Liver (tissue), 9 donors: ENCODE data around the gene LMX1B. TPM values are rescaled to one million over a fixed set of nuclear protein-coding genes. Genes with fewer than 3 reads are reported as not detected.

Experiments
- DNase-seq: peaks from one replicate; pipeline ENCODE4 v3.0.0-alpha.2; 2017; ENCODE audit warnings: low spot score
- H3K27ac ChIP-seq, 2 donors: one replicate each; pipeline ENCODE4 v1.7.0; 2013; ENCODE audit warnings: inconsistent platforms in 2 of 2, low read length in 2 of 2, control low read depth in 1 of 2, low read depth in 1 of 2, mild to moderate bottlenecking in 1 of 2
- H3K27me3 ChIP-seq, 4 donors: one replicate each; pipeline versions ENCODE4 v1.6.1 to v1.7.0; 2013; ENCODE audit warnings: low read length in 3 of 4, inconsistent platforms in 1 of 4, mild to moderate bottlenecking in 1 of 4, moderate library complexity in 1 of 4; ENCODE audit not compliant: control insufficient read depth in 4 of 4, insufficient read depth in 4 of 4
- H3K36me3 ChIP-seq, 4 donors: one replicate each; pipeline versions ENCODE4 v1.6.1 to v1.7.0; 2013; ENCODE audit warnings: low read length in 3 of 4, mild to moderate bottlenecking in 3 of 4, low read depth in 1 of 4, moderate library complexity in 1 of 4; ENCODE audit not compliant: control insufficient read depth in 4 of 4, insufficient read depth in 3 of 4
- H3K4me1 ChIP-seq, 4 donors: one replicate each; pipeline versions ENCODE4 v1.6.1 to v1.7.0; 2013; ENCODE audit warnings: low read length in 3 of 4, mild to moderate bottlenecking in 3 of 4, moderate library complexity in 1 of 4; ENCODE audit not compliant: control insufficient read depth in 4 of 4, insufficient read depth in 4 of 4
- H3K4me3 ChIP-seq, 3 donors: one replicate each; pipeline versions ENCODE4 v1.6.1 to v1.7.0; 2013; ENCODE audit warnings: low read length in 3 of 3, control low read depth in 1 of 3, low read depth in 1 of 3, mild to moderate bottlenecking in 1 of 3
- H3K9ac ChIP-seq, 2 donors: one replicate each; pipeline ENCODE4 v1.7.0; 2013; ENCODE audit warnings: low read length in 2 of 2, mild to moderate bottlenecking in 2 of 2, moderate library complexity in 2 of 2, control low read depth in 1 of 2, low read depth in 1 of 2
- H3K9me3 ChIP-seq, 4 donors: one replicate each; pipeline versions ENCODE4 v1.6.1 to v1.7.0; 2013; ENCODE audit warnings: low read length in 3 of 4; ENCODE audit not compliant: control insufficient read depth in 4 of 4
- ATF3 ChIP-seq: IDR thresholded peaks from 2 replicates; pipeline ENCODE4 v1.6.1; 2016; ENCODE audit warnings: antibody characterized with exemption
- CTCF ChIP-seq: fragments of 150-350 bp; IDR thresholded peaks from 2 replicates; pipeline ENCODE4 v1.5.1; 2017; ENCODE audit warnings: improper control_type of control experiment, low read depth, low read length; ENCODE audit not compliant: missing input control
- EGR1 ChIP-seq, 2 donors: IDR thresholded peaks; 2 replicates each; pipeline ENCODE4 v1.6.1; 2016 to 2018; ENCODE audit warnings: antibody characterized with exemption in 2 of 2, low read depth in 2 of 2
- FOXA2 ChIP-seq: IDR thresholded peaks from 2 replicates; pipeline ENCODE4 v1.6.1; 2016; ENCODE audit warnings: antibody characterized with exemption
- GABPA ChIP-seq, 2 donors: IDR thresholded peaks in 1 of 2; conservative IDR thresholded peaks in 1 of 2; 2 replicates each; pipeline ENCODE4 v1.6.1; 2016; ENCODE audit warnings: antibody characterized with exemption in 2 of 2, mild to moderate bottlenecking in 1 of 2, moderate library complexity in 1 of 2
- HNF4A ChIP-seq, 2 donors: conservative IDR thresholded peaks; 2 replicates each; pipeline ENCODE4 v1.6.1; 2016; ENCODE audit warnings: antibody characterized with exemption in 2 of 2, mild to moderate bottlenecking in 2 of 2
- HNF4G ChIP-seq: IDR thresholded peaks from 2 replicates; pipeline ENCODE4 v1.6.1; 2016; ENCODE audit warnings: antibody characterized with exemption
- JUND ChIP-seq, 2 donors: IDR thresholded peaks; 2 replicates each; pipeline ENCODE4 v1.6.1; 2016; ENCODE audit warnings: antibody characterized with exemption in 2 of 2
- NR2F2 ChIP-seq: IDR thresholded peaks from 2 replicates; pipeline ENCODE4 v1.6.1; 2016; ENCODE audit warnings: antibody characterized with exemption
- RAD21 ChIP-seq, 2 donors: IDR thresholded peaks; 2 replicates each; pipeline ENCODE4 v1.6.1; 2016; ENCODE audit warnings: antibody characterized with exemption in 2 of 2, mild to moderate bottlenecking in 2 of 2
- REST ChIP-seq: IDR thresholded peaks from 2 replicates; pipeline ENCODE4 v1.6.1; 2016; ENCODE audit warnings: antibody characterized with exemption, mild to moderate bottlenecking
- RXRA ChIP-seq, 2 donors: IDR thresholded peaks; 2 replicates each; pipeline ENCODE4 v1.6.1; 2017 to 2018; ENCODE audit warnings: antibody characterized with exemption in 2 of 2, mild to moderate bottlenecking in 1 of 2
- SP1 ChIP-seq: IDR thresholded peaks from 2 replicates; pipeline ENCODE4 v1.6.1; 2018; ENCODE audit warnings: antibody characterized with exemption, mild to moderate bottlenecking
- TAF1 ChIP-seq: conservative IDR thresholded peaks from 2 replicates; pipeline ENCODE4 v1.6.1; 2016; ENCODE audit warnings: antibody characterized with exemption, mild to moderate bottlenecking
- YY1 ChIP-seq: IDR thresholded peaks from 2 replicates; pipeline ENCODE4 v1.6.1; 2016; ENCODE audit warnings: antibody characterized with exemption, mild to moderate bottlenecking
- WGBS: extraction: QIAGEN DNeasy Blood & Tissue Kit; methylation state at CpG from one replicate; pipeline ENCODE4 v1.1.7; 2013; 5-methylcytosine and 5-hydroxymethylcytosine counted together
- polyA plus RNA-seq, 2 donors: library from polyadenylated mRNA; stranded (reverse) in 1 of 2; unstranded in 1 of 2; fragments of 200-250 nt in 1 of 2; fragments of >200 nt in 1 of 2; fragmentation: Nextera tagmentation in 1 of 2; extraction: Ambion mirVana in 1 of 2; gene quantifications; one replicate each; pipeline versions ENCODE4 v1.2.1 to v1.2.3, GENCODE V29; 2013 to 2015
- total RNA-seq, 2 donors: library from RNA; depleted of rRNA; stranded (reverse); fragments of >200 nt; gene quantifications; one replicate each; pipeline ENCODE4 v1.2.3, GENCODE V29; 2014
- TF ChIP-seq, protein P1 (sequence below): IDR thresholded peaks from 2 replicates; pipeline ENCODE4 v1.6.1; 2016; ENCODE audit warnings: antibody characterized with exemption
- TF ChIP-seq, protein P2 (sequence below): IDR thresholded peaks from 2 replicates; pipeline ENCODE4 v1.6.1; 2016; ENCODE audit warnings: antibody characterized with exemption
- donor health status: healthy.
- donor health status: healthy.
- donor health status: healthy.
- donor health status: healthy.
- donor health status: healthy.

LMX1B gene
- total and polyA plus RNA-seq, 4 donors = not detected

GRCh38 chr9:126608551-126608950, 5.2 kb upstream of the LMX1B start:
- DNase-seq = no peak
- H3K9me3 ChIP-seq = no peaks in the 10 kb centered on the region
- no peak overlapping the region for H3K4me3 ChIP-seq
- H3K36me3 ChIP-seq = no peaks in the 10 kb centered on the region
- TF ChIP-seq, protein P1, sequence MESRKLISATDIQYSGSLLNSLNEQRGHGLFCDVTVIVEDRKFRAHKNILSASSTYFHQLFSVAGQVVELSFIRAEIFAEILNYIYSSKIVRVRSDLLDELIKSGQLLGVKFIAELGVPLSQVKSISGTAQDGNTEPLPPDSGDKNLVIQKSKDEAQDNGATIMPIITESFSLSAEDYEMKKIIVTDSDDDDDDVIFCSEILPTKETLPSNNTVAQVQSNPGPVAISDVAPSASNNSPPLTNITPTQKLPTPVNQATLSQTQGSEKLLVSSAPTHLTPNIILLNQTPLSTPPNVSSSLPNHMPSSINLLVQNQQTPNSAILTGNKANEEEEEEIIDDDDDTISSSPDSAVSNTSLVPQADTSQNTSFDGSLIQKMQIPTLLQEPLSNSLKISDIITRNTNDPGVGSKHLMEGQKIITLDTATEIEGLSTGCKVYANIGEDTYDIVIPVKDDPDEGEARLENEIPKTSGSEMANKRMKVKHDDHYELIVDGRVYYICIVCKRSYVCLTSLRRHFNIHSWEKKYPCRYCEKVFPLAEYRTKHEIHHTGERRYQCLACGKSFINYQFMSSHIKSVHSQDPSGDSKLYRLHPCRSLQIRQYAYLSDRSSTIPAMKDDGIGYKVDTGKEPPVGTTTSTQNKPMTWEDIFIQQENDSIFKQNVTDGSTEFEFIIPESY = no peak
- TF ChIP-seq SP1 = no peak
- TF ChIP-seq RAD21 (IDR thresholded peaks at IDR 0.05) = no peak
- TF ChIP-seq TAF1 = no peak
- TF ChIP-seq YY1 = no peak
- TF ChIP-seq HNF4G = no peak
- TF ChIP-seq GABPA (IDR thresholded peaks at IDR 0.05 in 1 of 2, conservative IDR thresholded peaks at IDR 0.05 in 1 of 2) = no peak
- TF ChIP-seq, protein P2, sequence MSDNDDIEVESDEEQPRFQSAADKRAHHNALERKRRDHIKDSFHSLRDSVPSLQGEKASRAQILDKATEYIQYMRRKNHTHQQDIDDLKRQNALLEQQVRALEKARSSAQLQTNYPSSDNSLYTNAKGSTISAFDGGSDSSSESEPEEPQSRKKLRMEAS = no peak
- TF ChIP-seq REST = no peak
- TF ChIP-seq FOXA2 = no peak
- TF ChIP-seq CTCF = no peak
- TF ChIP-seq ATF3 = no peak
- no peak for TF ChIP-seq HNF4A (conservative IDR thresholded peaks at IDR 0.05)
- no peak for TF ChIP-seq NR2F2
- TF ChIP-seq RXRA (IDR thresholded peaks at IDR 0.05) = no peak
- no peak for TF ChIP-seq EGR1 (IDR thresholded peaks at IDR 0.05; ENCODE audit: low read depth in 2 of 2)
- no peak for TF ChIP-seq JUND (IDR thresholded peaks at IDR 0.05)
- H3K9ac ChIP-seq = no peak overlapping the region
- peaks cover 4 to 16% (median 11%) of the 10 kb centered on the region in 4 donors for H3K27me3 ChIP-seq
- H3K4me1 ChIP-seq = peaks cover 3 to 36% (median 25%) of the 10 kb centered on the region in 4 donors
- WGBS = 88% methylated on average over 8 of the region's 8 CpGs
- no peak overlapping the region for H3K27ac ChIP-seq

DNA sequence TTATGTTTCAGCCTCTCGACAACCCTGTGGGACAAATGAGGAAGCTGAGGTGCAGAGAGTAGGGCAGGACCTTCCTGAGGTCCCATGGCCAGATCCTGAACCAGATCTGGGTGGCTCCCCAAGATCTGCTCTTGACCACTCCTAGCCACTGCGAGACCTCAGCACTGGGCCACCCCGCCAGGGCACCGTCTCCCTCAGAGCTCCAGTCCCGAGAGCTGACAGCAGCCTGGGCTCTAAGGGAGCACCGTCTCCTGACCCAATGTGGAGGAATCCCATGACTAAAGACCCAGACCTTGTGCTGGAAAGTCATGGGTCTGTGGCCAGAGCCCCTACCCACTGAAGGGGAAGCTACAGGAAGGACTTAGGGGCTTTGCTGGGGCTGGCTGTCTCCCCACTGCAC, 4.5 kb upstream of the LMX1B start:
- DNase-seq = no peak
- TF ChIP-seq RXRA (IDR thresholded peaks at IDR 0.05) (no peak), TAF1 (no peak), GABPA (IDR thresholded peaks at IDR 0.05 in 1 of 2, conservative IDR thresholded peaks at IDR 0.05 in 1 of 2) (no peak), JUND (IDR thresholded peaks at IDR 0.05) (no peak)
- Histone ChIP-seq H3K9me3 (no peaks in the 10 kb centered on the region), H3K27ac (no peak overlapping the region), H3K27me3 (peaks cover 4 to 16% (median 13%) of the 10 kb centered on the region in 4 donors), H3K9ac (no peak overlapping the region), H3K36me3 (no peaks in the 10 kb centered on the region), H3K4me3 (no peak overlapping the region), H3K4me1 (peaks cover 3 to 39% (median 25%) of the 10 kb centered on the region in 4 donors)
- WGBS = 80% methylated on average over 6 of the region's 6 CpGs
